ENCODE data around the gene MICALL1.

MICALL1 gene, protein sequence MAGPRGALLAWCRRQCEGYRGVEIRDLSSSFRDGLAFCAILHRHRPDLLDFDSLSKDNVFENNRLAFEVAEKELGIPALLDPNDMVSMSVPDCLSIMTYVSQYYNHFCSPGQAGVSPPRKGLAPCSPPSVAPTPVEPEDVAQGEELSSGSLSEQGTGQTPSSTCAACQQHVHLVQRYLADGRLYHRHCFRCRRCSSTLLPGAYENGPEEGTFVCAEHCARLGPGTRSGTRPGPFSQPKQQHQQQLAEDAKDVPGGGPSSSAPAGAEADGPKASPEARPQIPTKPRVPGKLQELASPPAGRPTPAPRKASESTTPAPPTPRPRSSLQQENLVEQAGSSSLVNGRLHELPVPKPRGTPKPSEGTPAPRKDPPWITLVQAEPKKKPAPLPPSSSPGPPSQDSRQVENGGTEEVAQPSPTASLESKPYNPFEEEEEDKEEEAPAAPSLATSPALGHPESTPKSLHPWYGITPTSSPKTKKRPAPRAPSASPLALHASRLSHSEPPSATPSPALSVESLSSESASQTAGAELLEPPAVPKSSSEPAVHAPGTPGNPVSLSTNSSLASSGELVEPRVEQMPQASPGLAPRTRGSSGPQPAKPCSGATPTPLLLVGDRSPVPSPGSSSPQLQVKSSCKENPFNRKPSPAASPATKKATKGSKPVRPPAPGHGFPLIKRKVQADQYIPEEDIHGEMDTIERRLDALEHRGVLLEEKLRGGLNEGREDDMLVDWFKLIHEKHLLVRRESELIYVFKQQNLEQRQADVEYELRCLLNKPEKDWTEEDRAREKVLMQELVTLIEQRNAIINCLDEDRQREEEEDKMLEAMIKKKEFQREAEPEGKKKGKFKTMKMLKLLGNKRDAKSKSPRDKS

DNA sequence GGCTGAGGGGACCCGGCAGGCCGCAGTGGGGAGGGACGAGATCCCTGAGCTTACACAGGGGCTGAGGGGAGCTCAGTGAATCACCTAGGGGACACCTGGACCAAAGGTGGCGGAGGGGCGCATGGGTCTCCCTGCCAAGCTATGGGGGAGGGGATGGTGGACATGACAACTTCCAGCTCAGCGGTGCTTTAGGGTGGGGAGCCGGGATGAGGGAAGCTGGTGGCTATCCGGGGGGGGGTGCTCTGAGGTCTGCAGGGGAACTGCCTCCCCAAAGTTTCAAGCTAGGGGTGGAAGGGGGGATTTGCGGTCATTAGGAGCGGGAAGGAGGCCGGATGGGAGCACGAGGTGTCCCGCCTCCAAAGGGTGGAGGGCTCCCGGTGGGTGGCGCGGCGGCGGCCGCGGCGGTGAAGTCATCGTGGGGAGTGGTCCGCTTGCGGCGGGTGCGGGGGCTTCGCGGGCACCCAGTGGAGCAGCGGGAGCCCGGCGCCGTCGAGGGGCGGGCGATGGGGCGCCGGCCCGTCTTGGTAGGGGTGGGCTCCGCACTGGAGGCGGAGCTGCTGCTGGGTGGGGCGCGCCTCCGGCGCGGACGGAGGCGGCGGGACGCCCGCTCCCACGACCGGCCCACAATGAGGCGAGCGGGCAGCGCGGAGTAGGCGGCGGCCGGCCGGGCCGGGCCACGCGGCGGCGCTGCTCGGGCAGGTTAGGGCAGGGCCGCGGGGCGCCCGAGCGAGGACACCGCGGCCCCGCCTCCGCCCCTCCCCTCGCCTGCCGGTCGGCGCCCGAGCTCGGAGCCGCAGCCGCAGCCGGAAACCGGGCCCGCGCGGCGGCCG is at the start of gene MICALL1:
TSS of gene MICALL1 (plus strand) at position 764 of the 830 bp plus-strand sequence. CDS start 126 bp downstream, outside the sequence.
- H3K27ac ChIP-seq: peak within 1 kb of the TSS; percentile 82
- TF ChIP-seq, protein P1, sequence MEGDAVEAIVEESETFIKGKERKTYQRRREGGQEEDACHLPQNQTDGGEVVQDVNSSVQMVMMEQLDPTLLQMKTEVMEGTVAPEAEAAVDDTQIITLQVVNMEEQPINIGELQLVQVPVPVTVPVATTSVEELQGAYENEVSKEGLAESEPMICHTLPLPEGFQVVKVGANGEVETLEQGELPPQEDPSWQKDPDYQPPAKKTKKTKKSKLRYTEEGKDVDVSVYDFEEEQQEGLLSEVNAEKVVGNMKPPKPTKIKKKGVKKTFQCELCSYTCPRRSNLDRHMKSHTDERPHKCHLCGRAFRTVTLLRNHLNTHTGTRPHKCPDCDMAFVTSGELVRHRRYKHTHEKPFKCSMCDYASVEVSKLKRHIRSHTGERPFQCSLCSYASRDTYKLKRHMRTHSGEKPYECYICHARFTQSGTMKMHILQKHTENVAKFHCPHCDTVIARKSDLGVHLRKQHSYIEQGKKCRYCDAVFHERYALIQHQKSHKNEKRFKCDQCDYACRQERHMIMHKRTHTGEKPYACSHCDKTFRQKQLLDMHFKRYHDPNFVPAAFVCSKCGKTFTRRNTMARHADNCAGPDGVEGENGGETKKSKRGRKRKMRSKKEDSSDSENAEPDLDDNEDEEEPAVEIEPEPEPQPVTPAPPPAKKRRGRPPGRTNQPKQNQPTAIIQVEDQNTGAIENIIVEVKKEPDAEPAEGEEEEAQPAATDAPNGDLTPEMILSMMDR (conservative IDR thresholded peaks at IDR 0.05): no peak; the same call in 1 of the 2 replicates
- TF ChIP-seq ZFX (IDR thresholded peaks at IDR 0.05): no peak

DNA sequence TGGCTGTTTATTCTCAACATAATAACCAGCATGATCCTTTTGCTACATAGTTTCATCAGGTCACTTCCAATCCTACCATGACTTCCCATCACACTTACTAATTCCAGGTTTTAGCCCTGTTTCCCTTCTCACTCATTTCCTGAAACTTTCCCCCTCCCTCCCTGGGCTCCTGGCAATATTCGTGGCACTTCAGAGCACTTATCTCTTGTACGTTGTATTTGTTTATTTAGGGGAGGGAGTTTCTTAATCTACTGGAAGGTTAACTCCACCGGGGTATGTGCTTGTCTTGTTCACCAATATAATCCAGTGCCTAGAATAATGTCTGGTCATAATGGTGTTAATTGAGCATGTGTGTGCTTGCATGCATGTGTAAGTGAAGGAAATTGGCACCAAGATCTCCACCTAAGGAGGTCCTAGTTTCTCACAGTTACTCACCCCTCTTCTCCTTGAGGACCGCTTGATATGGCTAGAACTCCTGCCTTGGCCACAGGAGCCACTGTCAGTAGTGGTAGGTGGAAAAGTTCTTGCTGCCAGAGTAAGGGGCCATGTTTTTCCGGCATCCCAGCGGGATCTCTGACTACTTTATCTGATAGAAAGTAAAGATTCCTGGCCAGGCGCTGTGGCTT is 45.2 kb upstream of the MICALL1 start:
- H3K27ac ChIP-seq: no peak overlapping the region
- TF ChIP-seq, protein P1 (conservative IDR thresholded peaks at IDR 0.05): no peak
- no peak for TF ChIP-seq ZFX (IDR thresholded peaks at IDR 0.05)

DNA sequence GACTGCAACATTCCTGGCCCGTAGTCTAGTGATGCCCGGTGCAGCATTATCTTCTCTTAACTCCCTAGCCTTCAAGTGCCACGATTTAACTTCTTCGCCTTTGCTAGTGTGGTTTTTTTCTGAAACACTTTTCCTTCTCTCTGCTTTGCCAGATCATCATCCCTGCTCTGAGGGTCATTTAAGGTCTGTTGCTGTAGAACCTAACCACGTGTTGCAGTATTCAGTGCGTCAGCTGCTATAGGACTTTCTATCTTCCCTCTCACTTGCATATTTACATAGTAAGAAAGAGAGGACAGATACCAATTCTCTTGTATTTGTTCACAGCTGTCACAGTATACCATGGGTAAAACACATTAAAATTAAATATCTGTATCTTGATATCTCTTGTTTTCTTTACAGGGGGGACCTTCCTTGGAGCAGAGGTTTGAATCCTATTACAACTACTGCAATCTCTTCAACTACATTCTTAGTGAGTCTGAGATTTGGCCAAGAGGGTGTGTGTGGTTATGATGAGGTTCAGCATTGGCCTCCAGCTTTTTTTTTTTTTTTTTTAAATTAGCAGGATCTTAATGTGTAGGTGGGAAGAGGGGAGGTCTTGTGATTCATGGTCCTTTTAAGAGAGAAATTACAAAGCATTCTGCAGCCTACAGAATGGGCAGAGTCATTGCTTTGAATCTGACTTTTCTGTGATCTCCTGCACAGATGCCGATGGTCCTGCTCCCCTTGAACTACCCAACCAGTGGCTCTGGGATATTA is 43.3 kb upstream of the MICALL1 start:
- H3K27ac ChIP-seq: no peak overlapping the region
- TF ChIP-seq, protein P1 (conservative IDR thresholded peaks at IDR 0.05): no peak
- no peak for TF ChIP-seq ZFX (IDR thresholded peaks at IDR 0.05)

DNA sequence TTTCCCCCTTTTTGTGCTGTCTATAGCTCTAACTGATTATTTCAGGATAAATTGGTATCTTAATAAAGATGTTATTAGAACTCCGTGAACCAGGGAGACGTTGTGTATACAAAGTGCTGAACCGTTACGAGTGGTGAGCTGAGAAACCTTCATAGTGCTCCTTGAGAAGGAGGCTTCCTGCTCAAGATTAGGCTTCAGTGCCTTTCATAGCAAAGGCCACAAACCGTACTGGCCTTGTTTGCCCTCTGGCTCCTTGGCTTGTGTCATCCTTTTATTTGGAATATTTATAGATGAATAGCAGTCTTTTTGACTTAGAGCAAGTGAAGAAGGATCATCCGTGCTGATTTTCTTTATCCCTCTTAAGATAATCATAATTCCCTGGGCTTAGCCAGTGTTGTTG is 40.6 kb upstream of the MICALL1 start:
- H3K27ac ChIP-seq: no peak overlapping the region
- TF ChIP-seq ZFX (IDR thresholded peaks at IDR 0.05): no peak
- TF ChIP-seq, protein P1 (conservative IDR thresholded peaks at IDR 0.05): no peak

DNA sequence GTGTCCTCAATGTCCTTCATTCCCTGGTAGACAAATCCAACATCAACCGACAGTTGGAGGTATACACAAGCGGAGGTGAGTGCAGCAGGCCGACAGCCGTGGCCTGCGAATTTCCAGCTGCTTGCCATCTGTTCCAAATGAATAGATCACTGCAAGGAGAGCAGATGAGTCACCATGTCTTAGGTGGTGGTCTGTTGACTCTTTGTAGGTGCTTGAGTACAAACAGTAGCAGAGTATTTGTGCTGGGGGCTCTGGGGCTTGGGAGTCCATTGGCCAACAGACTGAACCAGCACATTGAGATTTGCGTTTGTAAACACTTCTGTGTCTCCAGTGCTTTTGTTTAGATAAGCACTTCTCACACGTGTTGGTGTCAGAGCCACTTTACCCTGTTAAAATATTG is 35.8 kb upstream of the MICALL1 start:
- no peak for TF ChIP-seq ZFX (IDR thresholded peaks at IDR 0.05)
- TF ChIP-seq, protein P1 (conservative IDR thresholded peaks at IDR 0.05): no peak
- H3K27ac ChIP-seq: no peak overlapping the region
